Naive thymus-derived CD8-positive, alpha-beta T cell (primary cell): Measurements from ENCODE around the gene PRDX3. TPM values are rescaled to one million over a fixed set of nuclear protein-coding genes. Genes with fewer than 3 reads are reported as not detected.

ENCODE experiments used
- ATAC-seq, 2 donors: fragments of 150-1000 bp; cut with Tn5 transposase in 1 of 2; sonication (Bioruptor Pico), chemical (Tn5 transposase) in 1 of 2; 1 replicate in 1 of 2; 2 replicates in 1 of 2; pipeline ENCODE4 v1.10.0; 2021; ENCODE audit warnings: mild to moderate bottlenecking in 2 of 2, moderate library complexity in 2 of 2
- POLR2A ChIA-PET: fragments of 350-600 bp; sonication (Branson Sonifier 250); formaldehyde crosslinking; loops from one replicate; lab custom pipeline; 2021; ENCODE audit warnings: antibody characterized with exemption; lab: Charles Lee
- DNase-seq, 10 donors: peaks; one replicate each; pipeline versions ENCODE4 v3.0.0 to v3.0.0-alpha.2; 2020 to 2022
- H3K27ac Mint-ChIP-seq, 10 donors: one replicate each; pipeline ENCODE4 v1.8.0; 2020 to 2022; ENCODE audit warnings: mild to moderate bottlenecking in 10 of 10, mixed read lengths in 10 of 10, moderate library complexity in 4 of 10, inconsistent platforms in 1 of 10
- H3K27me3 Mint-ChIP-seq, 5 donors: one replicate each; pipeline ENCODE4 v1.8.0; 2021 to 2022; ENCODE audit warnings: mixed read lengths in 5 of 5
- H3K36me3 Mint-ChIP-seq, 3 donors: one replicate each; pipeline ENCODE4 v1.8.0; 2020 to 2022; ENCODE audit warnings: mixed read lengths in 3 of 3, mild to moderate bottlenecking in 2 of 3, inconsistent platforms in 1 of 3
- H3K4me1 Mint-ChIP-seq, 4 donors: one replicate each; pipeline ENCODE4 v1.8.0; 2021 to 2022; ENCODE audit warnings: mixed read lengths in 4 of 4
- H3K4me3 Mint-ChIP-seq, 10 donors: one replicate each; pipeline ENCODE4 v1.8.0; 2020 to 2022; ENCODE audit warnings: mild to moderate bottlenecking in 10 of 10, mixed read lengths in 10 of 10, moderate library complexity in 6 of 10, inconsistent platforms in 1 of 10
- H3K9me3 Mint-ChIP-seq, 9 donors: one replicate each; pipeline ENCODE4 v1.8.0; 2020 to 2022; ENCODE audit warnings: mixed read lengths in 9 of 9, mild to moderate bottlenecking in 3 of 9, inconsistent platforms in 1 of 9, moderate library complexity in 1 of 9
- polyA plus RNA-seq, 3 donors: library from polyadenylated mRNA; unstranded; fragments of 300-500 nt; fragmentation: Illumina TruSeq; gene quantifications; one replicate each; pipeline ENCODE4 v1.2.3, GENCODE V29; 2021
- total RNA-seq, 8 experiments: library from RNA in 2 of 8; stranded (reverse) in 2 of 8; gene quantifications; one replicate each; pipeline ENCODE4 v1.2.3 and lab custom pipeline; 2021 to 2026

Gene PRDX3
- total RNA-seq (10 to 100 TPM; 29.8 to 31.1 TPM), polyA plus RNA-seq (10 to 100 TPM; 56.7 to 75.5 (median 67.7) TPM), total RNA-seq (lab: John Stamatoyannopoulos, UW) (4.4 to 173 (median 39.3) reads per million in 6 experiments)

DNA sequence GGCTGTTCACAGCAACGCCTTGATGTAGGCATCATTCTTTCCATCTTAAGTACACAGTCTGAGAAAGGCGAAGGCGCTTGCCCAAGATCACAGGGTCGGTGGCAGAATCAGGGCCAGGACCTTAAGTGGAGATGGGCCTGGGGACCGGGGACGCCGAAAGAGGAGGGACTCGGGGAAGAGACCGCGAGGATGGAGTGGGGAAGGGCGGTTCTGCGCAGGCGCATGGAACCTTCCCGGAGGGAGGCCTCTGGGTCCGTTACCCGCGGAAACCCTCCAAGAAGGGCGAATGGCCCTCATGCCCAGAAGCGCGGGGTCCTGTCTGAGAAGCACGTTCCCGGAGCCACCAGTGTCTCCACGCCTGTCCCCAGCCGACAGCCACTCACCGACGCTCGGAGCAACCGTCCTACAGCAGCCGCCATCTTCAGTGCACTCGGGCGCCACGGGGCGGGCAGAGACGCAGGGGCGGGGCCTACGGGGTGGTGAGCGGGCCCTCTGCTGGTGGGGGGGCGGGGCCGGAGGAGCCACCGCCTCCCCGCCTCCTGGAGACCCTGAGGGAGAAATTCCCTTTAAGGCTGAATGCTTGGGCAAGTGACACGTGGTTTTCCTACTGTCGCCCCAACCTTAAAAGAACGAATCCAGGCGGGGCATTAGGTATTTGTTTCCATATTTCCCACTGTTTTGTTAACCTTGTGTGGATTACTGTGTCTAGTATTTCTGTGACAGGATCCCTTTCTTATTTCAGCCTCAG, at the start of gene PRDX3:
Gene PRDX3, minus strand, starts transcription at position 441 of the 748 bp plus-strand sequence. Its CDS starts 22 bp downstream, at position 419.
- POLR2A ChIA-PET = interaction anchor here (0.8 to 1.0 kb wide), 3 partner anchors 14 to 353 kb away, joined by 3 to 5 read pairs (median 3); partner anchors contain the start of gene GRK5
- peak; percentile 97 for ATAC-seq
- H3K4me1 Mint-ChIP-seq = peaks cover 10 to 45% (median 36%) of the 10 kb centered on the region in 4 donors
- H3K27me3 Mint-ChIP-seq = no peaks in the 10 kb centered on the region
- DNase-seq = peak; percentile 85 to 94 (median 90)
- peak within 1 kb of the TSS; percentile 83 to 98 (median 94) for H3K27ac Mint-ChIP-seq
- H3K4me3 Mint-ChIP-seq = peak within 1 kb of the TSS; percentile 91 to 99 (median 97)
- no peaks in the 10 kb centered on the region for H3K9me3 Mint-ChIP-seq
- peaks cover 0 to 24% (median 1%) of the 10 kb centered on the region in 3 donors for H3K36me3 Mint-ChIP-seq

DNA sequence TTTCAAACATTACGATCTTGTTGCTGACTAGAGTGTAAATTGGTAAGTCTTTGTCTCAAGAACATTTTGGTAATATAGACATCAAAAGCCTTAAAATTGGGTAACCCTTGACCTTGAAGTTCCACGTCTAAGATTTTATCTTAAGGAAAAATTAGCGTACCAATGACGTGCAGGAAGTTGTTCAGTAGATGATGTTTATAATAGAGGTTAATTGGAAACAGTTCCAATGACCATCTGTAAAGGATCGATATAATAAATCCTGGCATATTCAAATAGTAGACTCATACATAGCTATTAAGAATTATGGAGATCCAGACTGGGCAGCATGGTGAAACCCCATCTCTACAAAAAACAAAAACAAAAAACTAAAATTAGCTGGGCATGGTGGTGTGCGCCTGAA, 49.2 kb upstream of the PRDX3 start:
- no peak for DNase-seq
- Mint-ChIP-seq H3K4me1 (peaks cover 4 to 40% (median 28%) of the 10 kb centered on the region in 4 donors), H3K9me3 (peaks cover 0 to 10% (median 0%) of the 10 kb centered on the region in 9 donors), H3K27me3 (peaks cover 0 to 1% (median 0%) of the 10 kb centered on the region in 5 donors), H3K4me3 (no peak overlapping the region), H3K36me3 (peaks cover 4 to 9% (median 5%) of the 10 kb centered on the region in 3 donors), H3K27ac (no peak overlapping the region)
- POLR2A ChIA-PET = no interaction called here
- ATAC-seq = no peak

GRCh38 chr10:119225083-119225658, 46.6 kb upstream of the PRDX3 start:
- no peak overlapping the region for H3K4me3 Mint-ChIP-seq
- DNase-seq = no peak
- ATAC-seq = no peak
- H3K9me3 Mint-ChIP-seq = no peaks in the 10 kb centered on the region
- H3K36me3 Mint-ChIP-seq = peaks cover 0 to 4% (median 0%) of the 10 kb centered on the region in 3 donors
- peaks cover 9 to 39% (median 24%) of the 10 kb centered on the region in 4 donors for H3K4me1 Mint-ChIP-seq
- no peak overlapping the region for H3K27ac Mint-ChIP-seq
- POLR2A ChIA-PET = no interaction called here
- H3K27me3 Mint-ChIP-seq = peaks cover 0 to 1% (median 0%) of the 10 kb centered on the region in 5 donors

DNA sequence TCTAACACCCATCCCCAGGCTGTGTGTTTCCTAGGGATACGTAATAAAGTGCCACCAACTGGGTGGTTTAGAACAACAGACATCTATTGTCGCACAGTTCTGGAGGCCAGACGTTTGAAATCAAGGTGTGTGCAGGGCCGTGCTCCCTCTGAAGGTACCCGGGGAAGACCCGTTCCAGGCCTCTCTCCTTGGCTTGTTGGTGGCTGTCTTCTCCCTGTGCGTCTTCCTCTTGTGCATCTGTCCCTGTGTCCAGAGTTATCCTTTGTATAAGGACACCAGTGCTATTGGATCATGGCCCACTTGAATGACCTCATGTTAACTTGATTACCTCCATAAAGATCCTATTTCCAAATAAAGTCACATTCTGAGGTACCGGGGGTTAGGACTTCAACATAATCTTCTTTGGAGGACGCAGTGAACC, 44.4 kb upstream of the PRDX3 start:
- peak overlapping the region in 1 of 10 donors; percentile 79 for H3K27ac Mint-ChIP-seq
- no peaks in the 10 kb centered on the region for H3K36me3 Mint-ChIP-seq
- H3K27me3 Mint-ChIP-seq = peaks cover 0 to 1% (median 0%) of the 10 kb centered on the region in 5 donors
- H3K9me3 Mint-ChIP-seq = no peaks in the 10 kb centered on the region
- POLR2A ChIA-PET = no interaction called here
- ATAC-seq (no peak), DNase-seq (no peak)
- H3K4me3 Mint-ChIP-seq = no peak overlapping the region
- H3K4me1 Mint-ChIP-seq = peaks cover 8 to 39% (median 20%) of the 10 kb centered on the region in 4 donors

GRCh38 chr10:119222537-119222936, 43.9 kb upstream of the PRDX3 start:
- no peak overlapping the region for H3K4me3 Mint-ChIP-seq
- DNase-seq = no peak
- no peak for ATAC-seq
- peak overlapping the region in 2 of 10 donors; percentile 6 to 79 for H3K27ac Mint-ChIP-seq
- H3K4me1 Mint-ChIP-seq = peaks cover 11 to 38% (median 24%) of the 10 kb centered on the region in 4 donors
- POLR2A ChIA-PET = interaction anchor here (0.9 kb wide), 1 partner anchor 320 kb away, joined by 3 read pairs; the partner anchor contains the start of gene RGS10
- H3K36me3 Mint-ChIP-seq = no peaks in the 10 kb centered on the region
- H3K9me3 Mint-ChIP-seq = no peaks in the 10 kb centered on the region
- peaks cover 0 to 1% (median 0%) of the 10 kb centered on the region in 5 donors for H3K27me3 Mint-ChIP-seq

GRCh38 chr10:119221666-119222065, 43.1 kb upstream of the PRDX3 start:
- Mint-ChIP-seq H3K27me3 (peaks cover 0 to 1% (median 0%) of the 10 kb centered on the region in 5 donors), H3K36me3 (no peaks in the 10 kb centered on the region), H3K4me3 (no peak overlapping the region), H3K9me3 (no peaks in the 10 kb centered on the region), H3K4me1 (peaks cover 11 to 38% (median 24%) of the 10 kb centered on the region in 4 donors), H3K27ac (peak overlapping the region in 1 of 10 donors; percentile 79)
- DNase-seq = no peak
- POLR2A ChIA-PET = interaction anchor here (0.9 kb wide), 1 partner anchor 321 kb away, joined by 3 read pairs; the partner anchor contains the start of gene RGS10
- no peak for ATAC-seq

DNA sequence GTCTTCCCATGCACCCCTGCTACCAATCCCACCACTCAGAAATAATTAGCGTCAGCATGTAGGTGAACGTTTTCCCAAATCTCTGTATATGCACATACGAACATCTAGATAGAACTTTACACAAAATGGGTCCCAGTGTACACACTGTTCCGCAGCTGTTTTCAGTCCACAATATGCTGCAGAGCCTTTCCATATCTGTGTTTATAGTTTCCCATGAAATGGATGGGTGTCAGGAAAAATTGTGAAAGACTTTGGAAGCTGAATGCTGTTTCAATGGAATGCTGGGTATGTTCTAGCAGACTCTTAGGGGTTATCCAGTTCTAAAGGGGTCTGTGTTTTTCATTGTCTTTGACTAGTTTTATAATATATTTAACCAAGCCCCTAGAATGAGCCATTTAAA, 42.6 kb upstream of the PRDX3 start:
- no peaks in the 10 kb centered on the region for H3K9me3 Mint-ChIP-seq
- H3K27ac Mint-ChIP-seq = no peak overlapping the region
- H3K4me3 Mint-ChIP-seq = no peak overlapping the region
- DNase-seq (no peak), ATAC-seq (no peak)
- peaks cover 0 to 1% (median 0%) of the 10 kb centered on the region in 5 donors for H3K27me3 Mint-ChIP-seq
- peaks cover 11 to 40% (median 24%) of the 10 kb centered on the region in 4 donors for H3K4me1 Mint-ChIP-seq
- POLR2A ChIA-PET = no interaction called here
- H3K36me3 Mint-ChIP-seq = no peaks in the 10 kb centered on the region

DNA sequence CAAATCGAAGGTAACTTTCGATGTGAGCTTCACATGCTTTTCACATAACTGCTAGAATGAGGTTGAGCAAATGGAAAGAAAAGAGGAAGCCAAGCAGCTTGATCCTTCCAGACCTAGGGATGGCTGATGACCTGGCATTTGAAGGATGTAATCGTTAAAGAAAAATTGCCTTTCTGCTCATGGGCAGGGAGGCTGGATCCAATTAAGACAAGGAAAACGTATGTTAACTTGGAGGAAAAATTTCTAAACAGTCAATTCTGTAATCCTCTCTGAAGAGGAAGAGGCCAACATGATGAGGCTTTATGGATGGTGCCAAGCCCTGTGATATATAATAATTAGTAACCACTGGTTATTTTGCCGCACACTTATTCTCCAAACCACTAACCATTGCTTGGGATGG, 41.3 kb upstream of the PRDX3 start:
- ATAC-seq (no peak), DNase-seq (no peak)
- H3K9me3 Mint-ChIP-seq = no peaks in the 10 kb centered on the region
- peaks cover 11 to 46% (median 24%) of the 10 kb centered on the region in 4 donors for H3K4me1 Mint-ChIP-seq
- no peak overlapping the region for H3K4me3 Mint-ChIP-seq
- POLR2A ChIA-PET = no interaction called here
- no peak overlapping the region for H3K27ac Mint-ChIP-seq
- H3K36me3 Mint-ChIP-seq = no peaks in the 10 kb centered on the region
- H3K27me3 Mint-ChIP-seq = peaks cover 0 to 1% (median 0%) of the 10 kb centered on the region in 5 donors

DNA sequence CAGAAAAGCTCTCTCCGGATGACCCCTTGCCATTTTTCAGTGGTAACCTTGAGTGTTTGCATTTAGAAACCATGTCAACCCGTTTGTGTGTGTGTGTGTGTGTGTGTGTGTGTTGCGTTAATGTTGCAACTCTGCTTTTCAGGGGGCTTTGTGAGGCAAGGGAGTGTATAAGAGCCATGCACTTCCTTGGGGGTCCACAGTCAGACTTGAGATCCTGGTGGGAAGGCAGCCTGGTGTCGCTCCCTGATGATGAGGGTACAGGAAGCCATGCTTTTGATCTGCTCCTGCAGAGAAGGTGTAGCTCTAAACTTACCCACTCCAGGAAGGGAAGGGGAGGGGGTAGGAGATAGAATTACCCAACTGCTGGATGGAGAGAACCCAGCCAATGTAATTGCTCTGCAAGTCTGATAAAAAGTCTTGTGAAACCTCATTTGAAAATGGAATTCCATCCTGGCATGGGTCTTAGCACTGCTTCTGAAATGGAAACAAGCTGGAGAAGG, 39.4 kb upstream of the PRDX3 start:
- DNase-seq = no peak
- no peaks in the 10 kb centered on the region for H3K27me3 Mint-ChIP-seq
- no peaks in the 10 kb centered on the region for H3K9me3 Mint-ChIP-seq
- POLR2A ChIA-PET = interaction anchor here (0.6 kb wide), 1 partner anchor 287 kb away, joined by 3 read pairs; no protein-coding TSS in a partner anchor
- H3K36me3 Mint-ChIP-seq = no peaks in the 10 kb centered on the region
- H3K27ac Mint-ChIP-seq = peak overlapping the region in 4 of 10 donors; percentile 15 to 72 (median 44)
- ATAC-seq = no peak
- H3K4me1 Mint-ChIP-seq = peaks cover 13 to 57% (median 33%) of the 10 kb centered on the region in 4 donors
- peak overlapping the region in 2 of 10 donors; percentile 15 to 62 for H3K4me3 Mint-ChIP-seq

DNA sequence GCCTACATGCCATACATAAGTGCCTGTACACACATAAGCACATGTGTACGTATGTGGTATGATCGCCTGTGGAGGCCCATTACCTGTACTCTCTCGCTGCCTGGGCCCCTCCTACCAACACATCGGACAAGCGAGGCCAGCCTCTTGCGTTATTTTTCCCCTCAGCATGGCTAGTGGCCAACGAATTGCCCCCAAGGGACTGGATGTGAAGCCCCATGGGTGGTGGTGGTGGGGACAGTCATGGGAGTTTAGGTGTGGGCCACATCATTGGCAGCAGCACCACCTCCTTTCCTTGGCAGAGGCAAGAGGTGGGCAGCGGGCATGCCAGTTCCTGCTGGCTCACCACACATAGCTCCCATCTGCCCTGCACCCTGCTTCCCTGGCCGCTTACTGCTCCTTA, 38.8 kb upstream of the PRDX3 start:
- Mint-ChIP-seq H3K27ac (peak overlapping the region in 2 of 10 donors; percentile 24 to 72), H3K4me1 (peaks cover 11 to 58% (median 39%) of the 10 kb centered on the region in 4 donors)
- POLR2A ChIA-PET = interaction anchor here (1.1 kb wide), 1 partner anchor 37 kb away, joined by 3 read pairs; no protein-coding TSS in a partner anchor

GRCh38 chr10:119216127-119216526, 37.5 kb upstream of the PRDX3 start:
- H3K9me3 Mint-ChIP-seq = no peaks in the 10 kb centered on the region
- peaks cover 16 to 59% (median 44%) of the 10 kb centered on the region in 4 donors for H3K4me1 Mint-ChIP-seq
- DNase-seq (no peak), ATAC-seq (no peak)
- peak overlapping the region in 5 of 10 donors; percentile 11 to 48 (median 22) for H3K27ac Mint-ChIP-seq
- no peaks in the 10 kb centered on the region for H3K27me3 Mint-ChIP-seq
- POLR2A ChIA-PET = no interaction called here
- H3K36me3 Mint-ChIP-seq = no peaks in the 10 kb centered on the region
- H3K4me3 Mint-ChIP-seq = no peak overlapping the region

More for the DNA sequence above, 38.8 kb upstream of the PRDX3 start:
- H3K36me3 Mint-ChIP-seq = no peaks in the 10 kb centered on the region
- no peak for DNase-seq
- no peaks in the 10 kb centered on the region for H3K27me3 Mint-ChIP-seq
- ATAC-seq = no peak
- H3K9me3 Mint-ChIP-seq = no peaks in the 10 kb centered on the region
- no peak overlapping the region for H3K4me3 Mint-ChIP-seq

GRCh38 chr10:119215371-119215770, 36.8 kb upstream of the PRDX3 start:
- H3K4me1 Mint-ChIP-seq = peaks cover 15 to 64% (median 46%) of the 10 kb centered on the region in 4 donors
- no peak overlapping the region for H3K4me3 Mint-ChIP-seq

More at GRCh38 chr10:119215371-119215770, 36.8 kb upstream of the PRDX3 start:
- POLR2A ChIA-PET = no interaction called here
- DNase-seq = no peak
- Mint-ChIP-seq H3K27me3 (no peaks in the 10 kb centered on the region), H3K36me3 (no peaks in the 10 kb centered on the region), H3K27ac (peak overlapping the region in 3 of 10 donors; percentile 10 to 70 (median 67)), H3K9me3 (no peaks in the 10 kb centered on the region)
- no peak for ATAC-seq
